GM21737 (cell line): ENCODE results near the gene ANKRD33B.
"Not testable (repeated sequence)": the region's sequence is repeated elsewhere in the genome, so short reads cannot be mapped to it uniquely, and the experiment has no call there.

Source experiments
- ATAC-seq: cut with Tn5 transposase; IDR thresholded peaks from one replicate; pipeline ENCODE4 v1.9.1; 2021; ENCODE audit warnings: mild to moderate bottlenecking, moderate library complexity; ENCODE audit not compliant: unreplicated experiment

ANKRD33B gene

GRCh38 chr5:10633271-10634049 lies 69.6 kb downstream of the ANKRD33B start:
- no peak for ATAC-seq

- no peak for ATAC-seq
Measured at GRCh38 chr5:10634050-10634449, 70.2 kb downstream of the ANKRD33B start.

- no peak for ATAC-seq
Measured at GRCh38 chr5:10634562-10634961, 70.7 kb downstream of the ANKRD33B start.

GRCh38 chr5:10635257-10635866 lies 71.5 kb downstream of the ANKRD33B start:
- peak; percentile 66 for ATAC-seq

DNA sequence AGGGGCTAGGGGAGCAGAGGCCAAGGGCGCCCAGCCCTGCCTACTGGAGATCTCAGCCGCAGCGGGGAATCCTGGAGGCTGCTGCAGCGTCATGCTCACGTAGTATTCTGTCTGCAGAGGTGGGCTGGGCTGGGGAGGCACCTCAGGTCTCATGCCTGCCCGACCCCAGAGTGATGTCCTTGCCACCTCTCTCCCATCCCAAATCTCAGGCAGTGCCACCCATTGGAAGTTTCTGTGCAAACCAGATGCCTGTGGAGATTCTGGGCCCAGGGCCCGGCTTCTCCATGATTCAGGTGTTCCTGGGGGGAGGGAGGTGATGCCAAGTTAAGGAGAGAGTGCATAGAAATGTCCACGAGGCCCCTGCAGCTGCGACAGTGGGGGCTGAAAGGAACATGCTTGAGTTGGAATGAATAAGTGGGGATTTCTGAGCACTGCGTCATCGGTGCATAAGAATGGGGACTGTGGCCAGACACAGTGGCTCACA lies 72.0 kb downstream of the ANKRD33B start:
- ATAC-seq, result no peak

- no peak for ATAC-seq
Measured at GRCh38 chr5:10636363-10637142, 72.7 kb downstream of the ANKRD33B start.

- no peak for ATAC-seq
Measured at GRCh38 chr5:10637944-10638343, 74.1 kb downstream of the ANKRD33B start.

DNA sequence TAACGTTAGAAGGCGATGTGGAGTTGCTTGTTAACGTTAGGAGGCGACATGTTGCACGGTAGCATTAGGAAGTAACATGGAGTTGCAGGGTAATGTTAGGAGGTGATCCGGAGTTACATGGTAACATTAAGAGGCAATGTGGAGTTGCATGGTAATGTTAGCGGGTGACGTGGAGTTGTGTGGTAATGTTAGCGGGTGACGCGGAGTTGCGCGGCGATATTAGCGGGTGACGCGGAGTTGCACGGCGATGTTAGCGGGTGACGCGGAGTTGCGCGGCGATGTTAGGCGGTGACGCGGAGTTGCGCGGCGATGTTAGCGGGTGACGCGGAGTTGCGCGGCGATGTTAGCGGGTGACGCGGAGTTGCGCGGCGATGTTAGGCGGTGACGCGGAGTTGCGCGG lies 74.9 kb downstream of the ANKRD33B start:
- ATAC-seq, result not testable (repeated sequence)

GRCh38 chr5:10639846-10640368 lies 76.0 kb downstream of the ANKRD33B start:
- ATAC-seq, result no peak

GRCh38 chr5:10642367-10642766 lies 78.5 kb downstream of the ANKRD33B start:
- no peak for ATAC-seq

GRCh38 chr5:10644192-10644591 lies 80.3 kb downstream of the ANKRD33B start:
- no peak for ATAC-seq

- ATAC-seq, result no peak
Measured at GRCh38 chr5:10645146-10645545, 81.3 kb downstream of the ANKRD33B start.

DNA sequence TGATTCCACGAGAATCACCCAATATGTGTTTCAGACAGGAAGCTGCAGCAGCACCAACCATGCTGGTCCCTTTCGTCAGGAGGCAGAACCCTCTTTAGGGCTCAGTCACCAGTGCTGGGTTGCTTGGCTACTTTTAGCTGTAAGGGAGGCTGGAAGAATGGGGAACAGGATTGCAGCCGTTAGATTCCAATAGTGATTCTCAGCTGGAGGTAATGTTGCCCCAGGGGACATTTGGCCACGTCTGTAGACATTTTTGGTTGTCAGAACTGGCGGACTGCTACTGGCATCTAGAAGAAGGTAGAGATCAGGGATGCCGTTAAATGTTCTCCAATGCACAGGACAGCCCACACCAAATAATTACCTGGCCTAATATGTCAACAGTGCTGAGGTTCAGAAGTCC lies 81.8 kb downstream of the ANKRD33B start:
- no peak for ATAC-seq

GRCh38 chr5:10647640-10648039 lies 83.8 kb downstream of the ANKRD33B start:
- ATAC-seq, result no peak

GRCh38 chr5:10648806-10649665 lies 85.2 kb downstream of the ANKRD33B start:
- no peak for ATAC-seq

GRCh38 chr5:10649666-10650380 lies 86.0 kb downstream of the ANKRD33B start:
- ATAC-seq, result no peak

- ATAC-seq, result no peak
Measured at GRCh38 chr5:10652151-10652550, 88.3 kb downstream of the ANKRD33B start.

- no peak for ATAC-seq
Measured at GRCh38 chr5:10652606-10653005, 88.7 kb downstream of the ANKRD33B start.

DNA sequence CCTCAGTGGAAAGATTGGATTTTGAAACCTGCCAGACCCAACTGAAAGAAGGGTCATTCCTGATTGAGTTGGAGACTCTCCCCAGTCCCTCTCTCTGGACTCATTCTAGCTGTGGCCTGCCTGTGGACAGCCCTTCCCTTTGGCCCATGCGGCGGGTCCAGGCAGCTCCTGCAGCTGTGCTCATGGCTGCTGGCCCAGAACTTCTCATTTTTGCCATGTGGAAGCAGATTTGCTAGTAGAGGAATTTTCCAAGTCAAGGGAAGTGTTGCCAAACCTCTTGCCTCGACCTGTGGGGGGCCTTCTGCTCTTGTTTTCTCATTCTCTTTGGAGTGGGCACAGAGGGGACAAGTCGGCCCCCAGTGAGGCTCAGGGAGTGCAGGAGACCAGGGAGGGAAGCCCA lies 89.2 kb downstream of the ANKRD33B start:
- ATAC-seq, result no peak
